Activated naive CD4-positive, alpha-beta T cell treated with anti-CD3 and anti-CD28 coated beads for 36 hours (primary cell): ENCODE data around the gene MBD3L4. TPM values are rescaled to one million over a fixed set of nuclear protein-coding genes. Genes with fewer than 3 reads are reported as not detected.
"Not testable (repeated sequence)": the region's sequence is repeated elsewhere in the genome, so short reads cannot be mapped to it uniquely, and the experiment has no call there.

Experiments used
- CTCF ChIA-PET: fragments of 350-600 bp; sonication (Branson Sonifier 250); formaldehyde crosslinking; loops from one replicate; lab custom pipeline; 2021; ENCODE audit warnings: antibody characterized with exemption; lab: Charles Lee
- DNase-seq: peaks from one replicate; pipeline ENCODE4 v3.0.0-alpha.2; 2020
- H3K27ac Mint-ChIP-seq: one replicate; pipeline ENCODE4 v1.8.0; 2021; ENCODE audit warnings: mild to moderate bottlenecking, mixed read lengths
- H3K27me3 Mint-ChIP-seq: one replicate; pipeline ENCODE4 v1.8.0; 2021; ENCODE audit warnings: low read depth, mixed read lengths
- H3K36me3 Mint-ChIP-seq: one replicate; pipeline ENCODE4 v1.8.0; 2021; ENCODE audit warnings: low read depth, mixed read lengths
- H3K4me1 Mint-ChIP-seq: one replicate; pipeline ENCODE4 v1.8.0; 2021; ENCODE audit warnings: low read depth, mixed read lengths
- H3K4me3 Mint-ChIP-seq: one replicate; pipeline ENCODE4 v1.8.0; 2021; ENCODE audit warnings: mild to moderate bottlenecking, moderate library complexity, mixed read lengths
- H3K9me3 Mint-ChIP-seq: one replicate; pipeline ENCODE4 v1.8.0; 2021; ENCODE audit warnings: mixed read lengths
- intact Hi-C: fragments of 100-400 bp; cut with micrococcal nuclease; formaldehyde crosslinking; loops from one replicate; pipeline ENCODE4 v1.15.1; 2023
- total RNA-seq, 2 experiments: library from RNA; stranded (reverse); gene quantifications; one replicate each; pipeline ENCODE4 v1.2.3, GENCODE V29; 2021

Gene MBD3L4
- total RNA-seq, 2 experiments from 2014 or later, result not detected

DNA sequence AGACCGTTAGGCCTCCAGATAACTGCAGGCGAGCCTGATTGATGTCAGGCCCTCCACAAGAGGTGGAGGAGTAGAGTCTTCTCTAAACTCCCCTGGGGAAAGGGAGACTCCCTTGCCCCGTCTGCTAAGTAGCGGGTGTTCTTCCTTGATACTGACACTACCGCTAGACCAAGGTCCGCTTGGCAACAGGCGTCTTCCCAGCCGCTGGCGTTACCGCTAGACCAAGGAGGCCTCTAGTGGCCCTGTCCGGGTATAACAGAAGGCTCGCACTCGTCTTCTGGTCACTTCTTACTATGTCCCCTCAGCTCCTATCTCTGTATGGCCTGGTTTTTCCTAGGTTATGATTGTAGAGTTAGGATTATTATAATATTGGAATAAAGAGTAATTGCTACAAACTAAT lies 27.1 kb upstream of the MBD3L4 start:
- peaks cover 13% of the 10 kb centered on the region for H3K4me1 Mint-ChIP-seq
- DNase-seq, result peak; percentile 29
- H3K4me3 Mint-ChIP-seq, H3K36me3 Mint-ChIP-seq, intact Hi-C loops, H3K27ac Mint-ChIP-seq, H3K9me3 Mint-ChIP-seq, H3K27me3 Mint-ChIP-seq: not testable (repeated sequence)
- CTCF ChIA-PET, result interaction anchor here (0.6 kb wide), 1 partner anchor 124 kb away, joined by 3 read pairs; no protein-coding TSS in a partner anchor

DNA sequence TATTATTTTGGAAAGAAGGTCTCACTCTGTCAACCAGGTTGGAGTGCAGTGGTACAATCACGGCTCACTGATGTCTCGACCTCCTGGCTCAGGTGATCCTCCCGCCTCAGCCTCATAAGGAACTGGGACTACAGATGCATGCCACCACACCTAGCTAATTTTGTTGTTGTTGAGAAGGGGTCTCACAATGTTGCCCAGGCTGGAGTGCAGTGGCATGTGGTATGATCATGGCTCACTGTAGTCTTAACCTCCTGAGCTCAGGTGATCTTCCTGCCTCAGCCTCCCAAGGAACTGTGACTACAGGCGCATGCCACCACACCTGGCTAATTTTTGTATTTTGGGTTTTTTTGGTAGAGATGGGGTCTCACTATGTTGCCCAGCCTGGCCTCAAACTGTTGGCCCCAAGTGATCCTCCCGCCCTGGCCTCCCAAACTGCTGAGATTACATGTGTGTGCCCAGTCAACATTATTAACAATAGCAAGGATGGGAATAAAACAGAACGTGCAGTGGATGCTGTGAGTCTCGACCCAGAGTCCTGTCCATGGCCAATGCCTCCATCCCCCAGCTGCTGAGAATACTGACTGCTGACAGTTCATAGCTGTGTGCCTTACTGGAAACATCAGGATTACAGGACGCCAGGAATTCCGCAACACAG lies 23.9 kb upstream of the MBD3L4 start:
- Mint-ChIP-seq H3K27ac (no peak overlapping the region), H3K36me3 (no peaks in the 10 kb centered on the region), H3K9me3 (no peaks in the 10 kb centered on the region), H3K4me1 (peaks cover under 1% of the 10 kb centered on the region), H3K4me3 (no peak overlapping the region), H3K27me3 (no peaks in the 10 kb centered on the region)
- DNase-seq, result no peak
- intact Hi-C loops, result no loop called here
- CTCF ChIA-PET, result interaction anchor here (0.6 to 0.7 kb wide), 2 partner anchors 38 to 291 kb away, joined by 3 read pairs; no protein-coding TSS in a partner anchor

DNA sequence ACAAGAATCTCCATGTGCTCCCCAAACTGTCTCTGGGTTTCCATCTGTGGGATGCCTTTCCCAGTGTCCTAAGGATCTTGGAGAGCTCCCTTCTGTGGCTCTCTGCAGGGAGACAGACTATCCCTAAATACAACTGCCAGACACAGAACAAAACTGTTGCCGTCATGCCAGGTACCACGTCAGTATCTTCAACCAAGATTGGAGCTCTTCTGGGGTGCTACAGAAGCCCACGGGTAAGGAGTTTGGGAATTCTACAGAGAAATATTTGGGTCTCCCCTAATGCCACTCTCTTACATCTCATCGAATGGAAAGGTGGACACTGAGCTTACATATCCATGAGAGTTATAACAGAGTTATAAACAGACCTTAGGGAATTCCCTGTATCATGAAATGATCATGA lies 23.4 kb upstream of the MBD3L4 start:
- CTCF ChIA-PET, result interaction anchor here (0.6 kb wide), 1 partner anchor 292 kb away, joined by 3 read pairs; no protein-coding TSS in a partner anchor
- Mint-ChIP-seq H3K4me3 (no peak overlapping the region), H3K27ac (no peak overlapping the region), H3K9me3 (no peaks in the 10 kb centered on the region), H3K36me3 (no peaks in the 10 kb centered on the region), H3K27me3 (no peaks in the 10 kb centered on the region), H3K4me1 (no peaks in the 10 kb centered on the region)
- intact Hi-C loops, result no loop called here
- no peak for DNase-seq

DNA sequence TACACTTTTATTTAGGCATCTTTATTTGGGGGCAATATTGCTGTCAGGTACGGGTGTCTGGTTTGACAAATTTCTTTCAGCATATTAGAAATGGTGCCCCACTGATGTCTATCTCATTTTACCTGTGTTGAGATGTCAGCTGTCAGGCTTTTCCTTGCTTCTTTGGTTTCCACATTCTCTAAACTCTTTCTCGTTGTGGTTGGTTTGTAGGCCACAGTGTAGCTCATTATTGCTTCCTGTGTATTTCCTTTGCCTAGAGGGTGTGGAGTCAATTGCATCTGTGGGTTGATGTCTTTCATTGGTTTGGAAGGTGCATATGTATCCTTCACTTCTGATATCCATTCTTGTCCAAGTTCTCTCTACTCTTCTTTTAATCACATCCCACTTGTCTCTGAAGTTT lies 20.0 kb upstream of the MBD3L4 start:
- H3K36me3 Mint-ChIP-seq, H3K27me3 Mint-ChIP-seq, H3K4me3 Mint-ChIP-seq, DNase-seq, intact Hi-C loops, H3K27ac Mint-ChIP-seq, CTCF ChIA-PET, H3K4me1 Mint-ChIP-seq, H3K9me3 Mint-ChIP-seq: not testable (repeated sequence)

DNA sequence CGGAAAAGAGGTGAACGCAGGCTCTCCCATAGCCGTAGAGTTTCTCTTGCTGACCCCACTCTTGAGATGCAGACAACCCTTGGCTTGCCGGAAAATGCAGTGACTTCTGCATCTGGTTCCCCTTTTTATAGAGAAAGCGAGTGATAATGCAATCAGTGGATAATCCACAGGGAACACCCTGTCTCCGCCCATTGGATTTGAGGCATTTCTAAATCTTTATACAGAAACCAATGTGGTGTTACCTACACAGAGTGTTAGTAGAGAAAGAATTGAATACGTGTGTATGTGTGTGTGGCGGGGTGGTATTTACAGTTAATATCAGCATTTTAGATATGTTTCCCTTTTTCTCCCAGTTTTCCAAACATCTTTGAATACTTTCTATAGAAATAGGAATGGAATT lies 18.6 kb upstream of the MBD3L4 start, which contains the start of gene MBD3L3:
TSS of gene MBD3L3 (minus strand) at position 101 of the 400 bp plus-strand sequence. CDS start at position 30, 71 bp downstream.
- intact Hi-C loops, H3K36me3 Mint-ChIP-seq, H3K9me3 Mint-ChIP-seq, H3K4me1 Mint-ChIP-seq, H3K4me3 Mint-ChIP-seq, H3K27me3 Mint-ChIP-seq, H3K27ac Mint-ChIP-seq, CTCF ChIA-PET, DNase-seq: not testable (repeated sequence)

DNA sequence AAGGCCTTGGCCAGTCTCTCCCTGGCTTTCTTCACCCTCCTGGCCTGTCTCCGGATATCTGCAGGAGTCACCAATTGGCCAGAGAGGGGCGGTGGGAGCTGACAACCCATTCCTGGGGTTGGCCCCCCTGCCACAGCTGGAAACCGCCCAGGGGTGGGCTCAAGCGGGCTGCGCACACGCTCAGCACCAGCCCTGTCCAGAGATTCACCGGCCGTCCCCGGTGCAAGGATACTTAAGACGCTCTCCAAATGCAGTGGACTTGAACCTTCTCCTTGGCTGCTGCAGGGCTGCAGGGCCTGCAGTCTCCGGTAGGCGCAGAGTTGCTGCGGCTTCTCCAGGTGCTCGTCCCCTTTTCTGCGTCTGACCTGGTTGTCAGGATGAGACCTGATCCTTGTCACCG lies 16.4 kb upstream of the MBD3L4 start:
- H3K27ac Mint-ChIP-seq, H3K27me3 Mint-ChIP-seq, intact Hi-C loops, H3K36me3 Mint-ChIP-seq, DNase-seq, H3K4me3 Mint-ChIP-seq, H3K4me1 Mint-ChIP-seq, CTCF ChIA-PET, H3K9me3 Mint-ChIP-seq: not testable (repeated sequence)

DNA sequence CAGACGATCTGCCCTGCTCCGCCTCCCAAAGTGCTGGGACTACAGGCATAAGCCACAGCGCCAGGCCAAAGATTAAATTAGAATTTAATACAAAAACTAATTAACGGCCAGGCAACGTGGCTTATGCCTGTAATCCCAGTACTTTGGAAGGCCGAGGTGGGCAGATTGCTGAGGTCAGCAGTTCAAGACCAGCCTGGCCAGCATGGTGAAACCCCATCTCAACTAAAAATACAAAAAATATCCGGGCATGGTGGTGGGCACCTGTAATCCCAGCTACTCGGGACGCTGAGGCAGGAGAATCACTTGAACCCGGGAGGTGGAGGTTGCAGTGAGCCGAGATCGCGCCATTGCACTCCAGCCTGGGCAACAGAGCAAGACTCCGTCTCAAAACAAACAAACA lies 15.7 kb upstream of the MBD3L4 start:
- H3K27ac Mint-ChIP-seq, intact Hi-C loops, H3K27me3 Mint-ChIP-seq, DNase-seq, CTCF ChIA-PET, H3K4me1 Mint-ChIP-seq, H3K36me3 Mint-ChIP-seq, H3K9me3 Mint-ChIP-seq, H3K4me3 Mint-ChIP-seq: not testable (repeated sequence)

DNA sequence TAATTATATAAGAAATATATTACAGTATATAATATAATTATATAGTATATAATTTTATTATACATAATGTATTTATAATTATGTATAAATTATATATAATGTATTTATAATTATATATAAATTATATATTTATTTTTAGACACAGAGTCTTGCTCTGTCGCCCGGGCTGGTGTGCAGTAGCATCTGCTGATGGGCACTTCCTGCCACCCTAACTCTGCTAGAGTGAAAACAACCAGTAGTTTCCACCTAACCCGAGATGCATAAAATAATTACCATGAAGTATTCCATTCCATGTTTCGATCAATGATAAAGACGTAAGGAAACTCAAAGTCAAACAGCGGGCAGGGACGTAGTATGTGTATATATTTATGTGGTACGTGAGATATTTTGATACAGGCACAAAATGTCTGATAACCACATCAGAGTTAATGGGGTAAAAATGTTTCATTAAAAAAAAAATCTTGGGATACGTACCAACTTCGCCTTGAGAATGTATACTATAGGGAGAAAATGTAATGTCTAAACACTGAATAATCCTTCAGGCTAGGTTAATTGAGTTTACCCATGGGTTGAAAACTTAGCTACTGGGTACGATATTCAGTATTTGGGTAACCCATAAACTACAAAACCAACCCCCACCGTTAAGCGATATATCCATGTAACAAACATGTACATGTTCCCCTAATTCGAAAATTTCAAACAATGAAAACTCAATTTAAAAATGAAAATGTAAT lies 14.8 kb upstream of the MBD3L4 start:
- intact Hi-C loops, H3K27ac Mint-ChIP-seq, H3K27me3 Mint-ChIP-seq, H3K4me1 Mint-ChIP-seq, CTCF ChIA-PET, H3K4me3 Mint-ChIP-seq, H3K9me3 Mint-ChIP-seq, DNase-seq, H3K36me3 Mint-ChIP-seq: not testable (repeated sequence)

DNA sequence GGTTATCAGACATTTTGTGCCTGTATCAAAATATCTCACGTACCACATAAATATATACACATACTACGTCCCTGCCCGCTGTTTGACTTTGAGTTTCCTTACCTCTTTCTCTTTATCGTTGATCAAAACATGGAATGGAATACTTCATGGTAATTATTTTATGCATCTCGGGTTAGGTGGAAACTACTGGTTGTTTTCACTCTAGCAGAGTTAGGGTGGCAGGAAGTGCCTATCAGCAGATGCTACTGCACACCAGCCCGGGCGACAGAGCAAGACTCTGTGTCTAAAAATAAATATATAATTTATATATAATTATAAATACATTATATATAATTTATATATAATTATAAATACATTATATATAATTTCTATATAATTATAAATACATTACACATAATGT lies 12.9 kb upstream of the MBD3L4 start:
- intact Hi-C loops, H3K4me3 Mint-ChIP-seq, H3K27me3 Mint-ChIP-seq, H3K27ac Mint-ChIP-seq, DNase-seq, H3K36me3 Mint-ChIP-seq, H3K4me1 Mint-ChIP-seq, CTCF ChIA-PET, H3K9me3 Mint-ChIP-seq: not testable (repeated sequence)

DNA sequence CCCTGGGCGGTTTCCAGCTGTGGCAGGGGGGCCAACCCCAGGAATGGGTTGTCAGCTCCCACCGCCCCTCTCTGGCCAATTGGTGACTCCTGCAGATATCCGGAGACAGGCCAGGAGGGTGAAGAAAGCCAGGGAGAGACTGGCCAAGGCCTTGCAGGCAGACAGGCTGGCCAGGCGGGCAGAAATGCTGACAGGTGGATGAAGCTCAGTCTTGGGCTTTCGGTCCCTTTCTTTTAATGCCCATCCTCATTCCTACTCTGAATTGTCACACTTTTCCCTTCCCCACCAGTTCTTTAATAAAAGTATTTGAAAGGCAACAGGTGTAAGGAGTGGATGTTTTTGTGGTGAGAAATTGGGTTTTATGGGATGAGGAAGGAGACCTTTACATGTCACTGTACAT lies 11.4 kb upstream of the MBD3L4 start:
- intact Hi-C loops, CTCF ChIA-PET, H3K4me1 Mint-ChIP-seq, H3K9me3 Mint-ChIP-seq, H3K36me3 Mint-ChIP-seq, H3K27ac Mint-ChIP-seq, DNase-seq, H3K4me3 Mint-ChIP-seq, H3K27me3 Mint-ChIP-seq: not testable (repeated sequence)

DNA sequence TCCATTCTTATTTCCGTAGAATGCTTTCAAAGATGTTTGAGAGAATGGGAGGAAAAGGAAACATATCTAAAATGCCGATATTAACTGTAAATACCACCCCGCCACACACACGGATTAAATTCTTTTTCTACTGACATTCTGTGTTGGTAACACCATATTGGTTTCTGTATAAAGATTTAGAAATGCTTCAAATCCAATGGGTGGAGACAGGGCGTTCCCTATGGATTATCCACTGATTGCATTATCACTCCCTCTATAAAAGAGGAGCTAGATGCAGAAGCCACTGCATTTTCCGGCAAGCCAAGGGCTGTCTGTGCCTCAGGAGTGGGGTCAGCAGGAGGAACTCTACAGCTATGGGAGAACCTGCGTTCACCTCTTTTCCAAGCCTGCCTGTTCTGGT lies 9.0 kb upstream of the MBD3L4 start, which contains the start of gene MBD3L2:
TSS of gene MBD3L2 (plus strand) at position 301 of the 400 bp plus-strand sequence. CDS start at position 354, 53 bp downstream.
- H3K27me3 Mint-ChIP-seq, H3K9me3 Mint-ChIP-seq, H3K4me1 Mint-ChIP-seq, H3K4me3 Mint-ChIP-seq, H3K27ac Mint-ChIP-seq, intact Hi-C loops, DNase-seq, CTCF ChIA-PET, H3K36me3 Mint-ChIP-seq: not testable (repeated sequence)

DNA sequence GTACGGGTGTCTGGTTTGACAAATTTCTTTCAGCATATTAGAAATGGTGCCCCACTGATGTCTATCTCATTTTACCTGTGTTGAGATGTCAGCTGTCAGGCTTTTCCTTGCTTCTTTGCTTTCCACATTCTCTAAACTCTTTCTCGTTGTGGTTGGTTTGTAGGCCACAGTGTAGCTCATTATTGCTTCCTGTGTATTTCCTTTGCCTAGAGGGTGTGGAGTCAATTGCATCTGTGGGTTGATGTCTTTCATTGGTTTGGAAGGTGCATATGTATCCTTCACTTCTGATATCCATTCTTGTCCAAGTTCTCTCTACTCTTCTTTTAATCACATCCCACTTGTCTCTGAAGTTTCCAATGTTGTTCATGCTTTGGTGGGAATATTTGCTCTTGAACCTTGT lies 1.6 kb upstream of the MBD3L4 start:
- not testable (repeated sequence) for H3K4me1 Mint-ChIP-seq

DNA sequence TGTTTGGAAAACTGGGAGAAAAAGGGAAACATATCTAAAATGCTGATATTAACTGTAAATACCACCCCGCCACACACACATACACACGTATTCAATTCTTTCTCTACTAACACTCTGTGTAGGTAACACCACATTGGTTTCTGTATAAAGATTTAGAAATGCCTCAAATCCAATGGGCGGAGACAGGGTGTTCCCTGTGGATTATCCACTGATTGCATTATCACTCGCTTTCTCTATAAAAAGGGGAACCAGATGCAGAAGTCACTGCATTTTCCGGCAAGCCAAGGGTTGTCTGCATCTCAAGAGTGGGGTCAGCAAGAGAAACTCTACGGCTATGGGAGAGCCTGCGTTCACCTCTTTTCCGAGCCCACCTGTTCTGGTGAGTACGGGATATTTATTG lies 9.7 kb downstream of the MBD3L4 start, which contains the start of gene MBD3L5:
TSS of gene MBD3L5 (plus strand) at position 301 of the 400 bp plus-strand sequence. CDS start at position 335, 34 bp downstream.
- intact Hi-C loops, H3K4me3 Mint-ChIP-seq, H3K9me3 Mint-ChIP-seq, H3K27ac Mint-ChIP-seq, H3K4me1 Mint-ChIP-seq, H3K36me3 Mint-ChIP-seq, CTCF ChIA-PET, H3K27me3 Mint-ChIP-seq, DNase-seq: not testable (repeated sequence)

More for the DNA sequence above, 1.6 kb upstream of the MBD3L4 start:
- H3K27ac Mint-ChIP-seq, intact Hi-C loops, H3K9me3 Mint-ChIP-seq, H3K4me3 Mint-ChIP-seq, H3K36me3 Mint-ChIP-seq, CTCF ChIA-PET, DNase-seq, H3K27me3 Mint-ChIP-seq: not testable (repeated sequence)
